Heart left ventricle (tissue), 13 donors: ENCODE measurements around the gene ARHGAP31.

Experiments used
- CTCF ChIP-seq, 12 donors: fragments of 200-600 bp; sonication (generic) in 4 of 12; IDR thresholded peaks; one replicate each; pipeline versions ENCODE4 v1.5.0 to v1.8.0; 2018 to 2022; ENCODE audit warnings: antibody characterized with exemption in 12 of 12, mild to moderate bottlenecking in 5 of 12
- POLR2A ChIP-seq, 2 donors: fragments of 450-650 bp; IDR thresholded peaks; one replicate each; pipeline ENCODE4 v1.6.1; 2017; ENCODE audit warnings: antibody characterized with exemption in 2 of 2, mild to moderate bottlenecking in 2 of 2, moderate library complexity in 2 of 2
- donor health status: ischemic (EF 13 %, LVEDD 7.1; RV severe dilation, severe dysfunction).
- donor health status: DM: no; HTN: yes; CAD: no.
- donor health status: DM: no; HTN: no; CAD: no.
- donor health status: ischemic (EF 25% LVEDD 6.9; RV normal size, moderate dysfunction).
- donor health status: ischemic (EF 25% LVEDD 5.7; RV mildly dilated, moderate dysfunction).
- donor health status: ischemic (EF 35%, LVEDD 5.7; RV mildly dilated, moderate dysfunction).
- donor health status: nonischemic (EF 11% LVEDD 7.7; RV severe dilation, severe dysfunction).
- donor health status: DM: yes; HTN: yes; CAD: no.
- donor health status: PGD.
- donor health status: ischemic (EF 29% LVEDD 5.4; RV normal size, mild dysfunction).
- donor health status: nonischemic (EF 23%, LVEDD 6.1; RV moderate dilation, normal function).

GRCh38 chr3:119323723-119324085, 29.5 kb downstream of the ARHGAP31 start:
- TF ChIP-seq POLR2A (IDR thresholded peaks at IDR 0.05) (no peak), CTCF (IDR thresholded peaks at IDR 0.05) (no peak)
